ENCODE data around the gene RPL22. TPM values are rescaled to one million over a fixed set of nuclear protein-coding genes. Genes with fewer than 3 reads are reported as not detected.

RPL22 gene
- total and polyA plus RNA-seq, 8 donors = 186 to 378 (median 234) TPM

GRCh38 chr1:6210591-6211355, 11.4 kb upstream of the RPL22 start:
- H3K36me3 ChIP-seq = peaks cover 0 to 5% (median 0%) of the 10 kb centered on the region in 3 donors
- intact Hi-C loops (cut with DNase I) = no loop called here
- no peaks in the 10 kb centered on the region for H3K27me3 ChIP-seq
- no peak for FAIRE-seq
- no peak for DNase-seq
- H3K4me1 ChIP-seq = peaks cover 0 to 3% (median 0%) of the 10 kb centered on the region in 3 donors
- TF ChIP-seq CTCF (IDR thresholded peaks at IDR 0.05) = no peak
- WGBS, 2 donors = 95 to 98% methylated on average over 26 to 29 of the region's 29 CpGs
- no peaks in the 10 kb centered on the region for H3K9me3 ChIP-seq
- no peak overlapping the region for H3K4me3 ChIP-seq
- no peak for ATAC-seq
- H3K27ac ChIP-seq = no peak overlapping the region

DNA sequence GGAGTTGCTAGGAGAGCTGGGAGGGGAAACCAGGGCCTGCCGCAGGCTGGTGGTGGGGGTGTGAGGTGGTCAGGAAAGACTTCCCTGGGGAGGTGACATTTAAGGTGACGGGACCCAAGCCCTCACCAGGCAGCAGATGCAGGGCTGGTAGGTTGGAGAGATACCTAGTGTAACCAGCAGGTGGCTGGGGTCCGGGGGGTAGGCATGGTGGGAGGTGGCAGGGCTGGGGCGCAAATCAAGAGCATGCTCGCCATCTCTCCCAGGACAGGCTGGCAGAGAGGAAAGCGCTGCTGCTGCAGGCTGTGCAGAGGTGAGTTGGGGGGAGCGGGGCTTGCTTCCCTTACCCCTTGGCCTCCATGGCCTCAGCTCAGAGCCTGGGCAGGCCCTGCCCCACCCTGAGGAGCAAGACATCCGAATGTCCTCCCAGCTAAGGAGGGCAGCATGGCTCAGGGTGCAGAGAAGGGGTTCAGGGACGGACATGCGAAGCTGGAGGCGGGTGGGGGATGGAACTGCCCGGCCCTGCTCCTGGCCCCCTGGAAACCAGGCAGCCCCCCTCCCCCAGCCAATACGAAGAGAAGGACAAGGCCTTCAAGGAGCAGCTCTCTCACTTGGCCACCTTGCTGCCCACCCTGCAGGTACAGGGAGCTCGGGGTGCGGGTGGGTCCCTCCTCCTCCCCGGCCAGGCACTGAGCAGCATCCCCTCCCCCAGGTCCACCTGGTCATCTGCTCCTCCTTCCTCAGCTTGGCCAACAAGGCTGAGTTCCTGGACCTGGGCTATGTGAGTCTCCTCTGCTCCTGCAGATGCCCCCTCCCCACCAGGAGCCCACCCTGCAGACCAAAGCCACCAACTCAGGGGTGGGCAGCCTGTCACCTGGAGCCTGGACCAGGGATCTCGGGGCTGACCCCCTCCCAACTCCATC, 10.5 kb upstream of the RPL22 start:
- intact Hi-C loops (cut with DNase I) = no loop called here

DNA sequence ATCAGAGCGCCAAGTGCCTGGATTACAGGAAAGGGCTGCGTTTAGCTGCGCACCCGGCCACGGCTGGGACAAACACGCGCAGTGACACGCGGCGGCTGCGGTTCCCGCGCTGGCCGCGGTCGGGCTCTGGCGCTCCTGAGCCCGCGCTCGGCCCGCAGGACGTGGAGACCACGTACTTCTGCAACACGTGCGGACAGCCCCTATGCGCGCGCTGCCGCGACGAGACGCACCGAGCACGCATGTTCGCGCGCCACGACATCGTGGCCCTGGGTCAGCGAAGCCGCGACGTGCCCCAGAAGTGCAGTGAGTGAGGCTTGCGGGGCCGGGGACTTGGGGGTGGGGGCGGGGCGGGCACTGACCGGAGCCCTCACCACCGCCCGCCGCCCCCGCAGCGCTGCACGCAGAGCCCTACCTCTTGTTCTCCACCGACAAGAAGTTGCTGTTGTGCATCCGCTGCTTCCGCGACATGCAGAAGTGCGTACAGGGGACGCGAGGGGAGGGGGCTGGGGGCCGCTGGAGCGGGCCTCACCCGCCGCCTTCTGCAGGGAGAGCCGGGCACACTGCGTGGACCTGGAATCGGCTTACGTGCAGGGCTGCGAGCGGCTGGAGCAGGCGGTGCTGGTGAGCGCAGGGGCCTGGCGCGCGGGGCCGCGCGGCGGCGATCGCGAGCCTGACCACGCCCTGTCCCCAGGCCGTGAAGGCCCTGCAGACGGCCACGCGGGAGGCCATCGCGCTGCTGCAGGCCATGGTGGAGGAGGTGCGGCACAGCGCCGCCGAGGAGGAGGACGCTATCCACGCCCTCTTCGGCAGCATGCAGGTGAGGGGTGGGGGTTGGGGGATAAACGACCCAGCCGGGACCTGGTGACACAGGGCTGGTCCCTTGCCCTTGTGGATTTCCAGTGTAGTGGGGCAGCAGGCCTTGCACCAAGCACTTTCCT, 9.6 kb upstream of the RPL22 start:
- Histone ChIP-seq H3K9me3 (no peaks in the 10 kb centered on the region), H3K27ac (no peak overlapping the region), H3K4me1 (peaks cover 0 to 3% (median 0%) of the 10 kb centered on the region in 3 donors), H3K4me3 (peak overlapping the region; percentile 29 to 46 (median 39)), H3K27me3 (no peaks in the 10 kb centered on the region), H3K36me3 (peaks cover 0 to 5% (median 0%) of the 10 kb centered on the region in 3 donors)
- intact Hi-C loops (cut with DNase I) = no loop called here
- DNase-seq (peak in 5 of 6 donors; percentile 50 to 79 (median 66)), FAIRE-seq (no peak), ATAC-seq (peak; percentile 66 to 76 (median 71))
- peak; percentile 16 to 49 (median 38) for TF ChIP-seq CTCF (IDR thresholded peaks at IDR 0.05)
- WGBS, 2 donors = 27 to 37% methylated on average over 79 to 99 of the region's 99 CpGs

More for the DNA sequence above, 10.5 kb upstream of the RPL22 start:
- Histone ChIP-seq H3K36me3 (peaks cover 0 to 5% (median 0%) of the 10 kb centered on the region in 3 donors), H3K27ac (no peak overlapping the region), H3K9me3 (no peaks in the 10 kb centered on the region), H3K4me3 (peak overlapping the region in 2 of 4 donors; percentile 38 to 46), H3K27me3 (no peaks in the 10 kb centered on the region), H3K4me1 (peaks cover 0 to 3% (median 0%) of the 10 kb centered on the region in 3 donors)
- ATAC-seq = no peak
- DNase-seq = no peak
- no peak for TF ChIP-seq CTCF (IDR thresholded peaks at IDR 0.05)
- WGBS, 2 donors = 91% methylated on average over 17 of the region's 17 CpGs
- FAIRE-seq = no peak

DNA sequence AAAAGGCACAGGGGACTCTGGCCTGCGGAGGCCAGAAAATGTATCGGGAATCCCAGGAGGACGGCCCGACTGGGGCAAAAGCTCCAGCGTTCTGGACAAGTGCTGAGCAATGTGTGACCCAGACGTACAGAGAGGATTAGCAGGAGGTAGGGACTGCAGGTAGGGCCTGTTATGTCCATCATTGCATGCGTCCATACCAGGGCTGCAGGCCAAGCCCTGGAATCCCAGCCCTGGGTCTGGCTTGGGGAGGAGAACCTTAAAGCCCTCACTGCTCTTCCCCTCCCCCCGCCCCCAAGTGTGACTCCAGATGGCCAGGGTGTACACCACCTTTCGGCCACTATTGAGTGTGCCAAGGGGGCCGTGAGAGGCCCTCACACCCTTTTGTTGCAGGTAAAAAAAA, 8.5 kb upstream of the RPL22 start:
- ATAC-seq (no peak), FAIRE-seq (no peak), DNase-seq (no peak)
- WGBS, 2 donors = 91 to 92% methylated on average over 10 of the region's 10 CpGs
- Histone ChIP-seq H3K36me3 (peaks cover 0 to 5% (median 0%) of the 10 kb centered on the region in 3 donors), H3K27ac (no peak overlapping the region), H3K4me3 (no peak overlapping the region), H3K9me3 (no peaks in the 10 kb centered on the region), H3K4me1 (peaks cover 0 to 3% (median 0%) of the 10 kb centered on the region in 3 donors), H3K27me3 (no peaks in the 10 kb centered on the region)
- TF ChIP-seq CTCF (IDR thresholded peaks at IDR 0.05) = no peak
- intact Hi-C loops (cut with DNase I) = no loop called here

Data from pancreas (tissue), 10 donors.